Fibroblast of pulmonary artery (primary cell): ENCODE results near the gene PLCH1.
A peak's percentile ranks its signal among the peaks of the same experiment; 100 is the strongest.

Source experiments
- DNase-seq: peaks from one replicate; pipeline ENCODE4 v3.0.0-alpha.2; 2010; ENCODE audit warnings: low read depth
- H3K4me3 ChIP-seq: replicated peaks from 2 replicates; pipeline ENCODE4 v1.5.1; 2011; ENCODE audit warnings: low read depth, mild to moderate bottlenecking, control low read depth, low read length, moderate library complexity
- TF ChIP-seq, protein P1 (sequence below): IDR thresholded peaks from 2 replicates; pipeline ENCODE4 v1.5.1; 2011; ENCODE audit warnings: mild to moderate bottlenecking, control low read depth, low read length, inconsistent platforms; ENCODE audit errors: missing control alignments

PLCH1 gene

DNA sequence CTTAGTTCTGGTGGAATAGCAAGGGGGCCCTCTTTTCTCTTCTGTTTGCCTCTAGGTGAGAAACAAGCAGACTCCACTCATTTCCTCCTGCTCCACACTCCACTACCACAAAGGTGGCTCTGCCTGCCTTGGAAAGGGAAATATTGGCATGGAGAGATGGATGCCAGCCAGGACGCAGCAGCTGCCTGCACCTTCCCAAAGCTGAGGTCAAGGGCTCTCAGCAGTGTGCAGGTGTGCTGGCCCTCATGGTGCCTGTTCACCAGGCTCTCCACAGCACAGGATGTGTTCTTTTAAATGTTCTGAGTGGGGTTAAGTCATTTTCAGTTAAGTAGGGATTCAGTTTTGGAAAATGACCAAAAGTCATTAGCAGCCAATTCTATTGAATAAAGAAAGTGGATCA lies 240.2 kb downstream of the PLCH1 start:
- TF ChIP-seq, protein P1, sequence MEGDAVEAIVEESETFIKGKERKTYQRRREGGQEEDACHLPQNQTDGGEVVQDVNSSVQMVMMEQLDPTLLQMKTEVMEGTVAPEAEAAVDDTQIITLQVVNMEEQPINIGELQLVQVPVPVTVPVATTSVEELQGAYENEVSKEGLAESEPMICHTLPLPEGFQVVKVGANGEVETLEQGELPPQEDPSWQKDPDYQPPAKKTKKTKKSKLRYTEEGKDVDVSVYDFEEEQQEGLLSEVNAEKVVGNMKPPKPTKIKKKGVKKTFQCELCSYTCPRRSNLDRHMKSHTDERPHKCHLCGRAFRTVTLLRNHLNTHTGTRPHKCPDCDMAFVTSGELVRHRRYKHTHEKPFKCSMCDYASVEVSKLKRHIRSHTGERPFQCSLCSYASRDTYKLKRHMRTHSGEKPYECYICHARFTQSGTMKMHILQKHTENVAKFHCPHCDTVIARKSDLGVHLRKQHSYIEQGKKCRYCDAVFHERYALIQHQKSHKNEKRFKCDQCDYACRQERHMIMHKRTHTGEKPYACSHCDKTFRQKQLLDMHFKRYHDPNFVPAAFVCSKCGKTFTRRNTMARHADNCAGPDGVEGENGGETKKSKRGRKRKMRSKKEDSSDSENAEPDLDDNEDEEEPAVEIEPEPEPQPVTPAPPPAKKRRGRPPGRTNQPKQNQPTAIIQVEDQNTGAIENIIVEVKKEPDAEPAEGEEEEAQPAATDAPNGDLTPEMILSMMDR = no peak
- no peak for DNase-seq
- H3K4me3 ChIP-seq = no peak overlapping the region

DNA sequence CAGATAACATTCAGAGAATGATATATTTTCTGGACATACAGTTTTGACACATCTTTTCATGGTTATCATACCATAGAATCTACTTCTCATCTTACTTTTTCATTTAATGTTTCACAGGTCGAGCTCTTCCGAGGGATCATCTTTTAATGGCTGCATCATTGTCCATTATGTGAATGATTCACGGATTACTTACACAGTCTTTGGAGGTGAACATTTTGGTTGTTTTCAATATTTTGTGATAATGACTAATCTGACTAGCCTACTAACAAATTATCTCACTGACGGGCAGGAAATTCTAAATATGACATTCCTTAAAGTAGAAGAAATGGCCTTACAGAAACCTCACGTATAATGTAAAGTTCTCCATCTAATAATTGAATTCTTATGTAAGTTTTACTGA lies 242.2 kb downstream of the PLCH1 start:
- DNase-seq = no peak
- TF ChIP-seq, protein P1 = no peak
- H3K4me3 ChIP-seq = no peak overlapping the region

DNA sequence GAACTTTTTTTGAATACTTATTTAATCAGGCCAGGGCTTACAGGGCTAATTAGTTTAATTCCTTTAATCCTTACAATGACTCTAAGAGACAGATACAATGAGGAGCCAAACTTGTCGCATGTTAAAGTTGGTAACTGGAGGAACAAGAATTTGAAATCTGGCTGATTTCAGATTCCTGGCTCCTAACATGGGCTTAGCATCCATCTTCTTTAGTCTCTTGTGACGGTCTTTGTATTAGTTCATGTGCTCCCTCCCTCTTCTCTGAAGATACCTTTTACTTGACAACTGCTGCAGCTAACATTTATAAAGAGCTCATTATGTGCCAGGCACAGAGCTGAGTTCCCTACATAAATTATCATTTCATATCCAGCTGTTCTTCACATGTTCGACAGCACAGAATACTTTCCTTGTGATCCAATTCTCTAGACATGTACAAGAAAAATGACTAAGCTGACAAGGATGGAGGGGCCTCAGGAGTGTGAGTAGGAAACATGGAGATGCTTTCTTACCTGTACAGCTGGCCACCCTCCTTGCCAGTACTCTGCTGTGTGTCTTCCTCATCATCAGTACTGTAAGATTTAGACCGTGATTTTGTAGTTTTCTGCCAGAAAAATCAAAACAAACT lies 244.6 kb downstream of the PLCH1 start:
- H3K4me3 ChIP-seq = no peak overlapping the region
- TF ChIP-seq, protein P1 = no peak
- DNase-seq = no peak

DNA sequence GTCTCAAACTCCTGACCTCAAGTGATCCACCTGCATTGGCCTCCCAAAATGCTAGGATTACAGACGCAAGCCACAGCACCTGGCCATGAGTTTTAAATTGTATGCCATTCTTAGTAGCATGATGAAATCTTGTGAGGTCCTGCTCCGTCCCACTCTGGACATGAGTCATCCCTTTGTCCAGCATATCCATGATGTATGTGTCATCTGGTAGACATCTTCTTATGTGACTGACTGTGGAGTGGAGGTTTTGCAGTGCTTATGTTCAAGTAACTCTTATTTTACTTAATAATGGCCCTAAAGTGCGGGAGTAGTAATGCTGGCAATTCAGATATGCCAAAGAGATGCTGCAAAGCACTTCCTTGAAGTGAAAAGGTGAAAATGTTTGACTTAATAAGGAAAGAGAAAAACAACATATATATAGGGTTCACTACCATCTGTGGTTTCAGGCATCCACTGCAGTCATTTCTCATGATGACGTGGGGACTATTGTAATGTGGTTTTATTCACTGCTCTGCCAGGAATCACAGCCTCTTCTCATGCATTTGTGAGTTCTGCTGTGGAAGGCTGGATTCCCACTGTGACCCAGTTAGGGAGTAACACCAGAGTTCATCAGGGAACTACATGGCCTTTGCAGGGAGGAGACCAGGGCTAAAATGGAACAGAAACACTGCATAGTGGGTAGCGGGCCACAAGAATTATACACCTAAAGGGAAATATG lies 246.8 kb downstream of the PLCH1 start:
- DNase-seq = peak; percentile 50
- no peak overlapping the region for H3K4me3 ChIP-seq
- TF ChIP-seq, protein P1 = no peak

DNA sequence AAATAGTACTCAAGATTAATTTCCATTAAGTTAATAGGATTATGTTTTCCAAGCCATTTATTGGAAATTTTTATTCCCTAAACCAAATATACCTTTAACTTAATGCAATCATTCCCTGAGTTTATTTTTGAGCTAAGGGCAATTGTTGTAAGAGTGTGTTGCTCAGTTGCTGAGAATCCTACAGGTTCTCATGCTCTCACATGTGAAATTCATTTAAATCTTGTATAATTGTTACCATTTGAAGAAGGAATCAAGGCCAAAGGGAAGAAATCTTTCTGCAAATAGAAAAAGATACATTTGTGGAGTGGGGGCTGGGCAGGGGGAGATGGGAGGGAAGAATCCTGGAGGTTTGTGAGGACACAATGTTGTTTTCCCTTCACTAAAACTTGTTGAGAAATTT lies 248.7 kb downstream of the PLCH1 start:
- no peak for DNase-seq
- H3K4me3 ChIP-seq = no peak overlapping the region
- TF ChIP-seq, protein P1 = no peak

DNA sequence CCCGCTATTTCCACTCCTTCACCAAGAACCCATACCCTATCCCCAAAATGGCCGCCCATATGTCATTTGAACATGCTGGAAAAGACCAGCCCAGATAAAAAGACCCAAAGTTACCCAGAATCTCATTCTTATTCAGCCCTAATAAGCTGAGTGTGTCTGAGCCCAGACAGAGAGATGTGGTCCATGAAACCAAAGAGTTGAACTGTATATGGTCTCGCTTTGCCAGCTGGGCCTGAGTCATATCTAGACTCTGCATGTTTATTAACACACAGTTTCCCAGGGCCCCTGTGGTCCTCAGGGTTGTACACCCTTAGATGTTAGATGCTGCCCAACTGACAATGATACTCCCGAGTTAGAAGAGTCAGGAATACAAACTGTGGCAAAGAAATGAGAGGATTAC lies 249.5 kb downstream of the PLCH1 start:
- H3K4me3 ChIP-seq = no peak overlapping the region
- DNase-seq = no peak
- TF ChIP-seq, protein P1 = no peak

DNA sequence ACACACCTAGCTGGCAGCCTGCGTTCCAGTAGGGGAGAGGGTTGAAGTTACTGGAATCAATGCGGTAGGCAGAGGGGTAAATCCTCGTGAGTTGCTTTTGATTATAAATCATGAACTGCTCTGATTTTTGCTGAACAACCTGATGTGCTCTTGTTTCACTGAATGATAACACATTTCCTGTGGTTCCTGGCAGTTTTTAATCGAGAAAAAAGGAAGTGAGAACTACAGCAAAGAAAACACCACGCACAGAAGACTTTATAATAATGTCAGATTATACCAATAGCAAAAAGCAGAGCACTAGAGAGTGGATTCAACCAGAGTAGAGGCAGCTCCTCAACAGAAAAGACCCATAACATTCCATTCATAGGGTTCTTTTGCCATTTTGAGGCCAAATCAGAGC lies 250.5 kb downstream of the PLCH1 start:
- no peak for DNase-seq
- TF ChIP-seq, protein P1 = no peak
- no peak overlapping the region for H3K4me3 ChIP-seq
